Measurements from ENCODE around the gene PTGDS.

Gene PTGDS

DNA sequence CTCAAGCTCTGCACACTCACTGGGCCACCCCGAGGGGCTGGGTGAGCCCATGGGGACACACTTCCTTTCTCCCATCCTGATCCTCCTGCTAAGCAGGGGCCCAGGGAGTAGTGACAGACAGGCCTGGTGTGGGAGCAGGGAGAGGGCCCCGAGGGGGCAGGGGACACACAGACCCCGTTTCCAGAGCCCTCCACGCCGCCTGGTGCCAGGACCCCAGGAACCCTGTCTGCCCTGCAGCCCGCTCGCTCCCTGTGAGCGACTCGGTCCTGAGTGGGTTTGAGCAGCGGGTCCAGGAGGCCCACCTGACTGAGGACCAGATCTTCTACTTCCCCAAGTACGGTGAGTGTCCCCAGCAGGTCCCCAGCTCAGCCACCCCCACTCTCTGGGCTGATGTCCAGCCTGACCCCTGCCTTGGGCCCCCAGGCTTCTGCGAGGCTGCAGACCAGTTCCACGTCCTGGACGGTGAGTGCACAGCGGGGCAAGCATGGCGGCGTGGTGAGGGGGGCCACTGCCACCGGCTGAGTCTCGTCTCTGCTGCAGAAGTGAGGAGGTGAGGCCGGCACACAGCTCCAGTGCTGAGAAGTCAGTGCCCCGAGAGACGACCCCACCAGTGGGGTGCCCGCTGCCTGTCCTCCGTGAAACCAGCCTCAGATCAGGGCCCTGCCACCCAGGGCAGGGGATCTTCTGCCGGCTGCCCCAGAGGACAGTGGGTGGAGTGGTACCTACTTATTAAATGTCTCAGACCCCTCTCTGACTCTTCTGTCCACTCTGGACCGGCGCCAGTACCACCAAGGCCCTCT, 30.9 kb upstream of the PTGDS start:
- no peak for DNase-seq

DNA sequence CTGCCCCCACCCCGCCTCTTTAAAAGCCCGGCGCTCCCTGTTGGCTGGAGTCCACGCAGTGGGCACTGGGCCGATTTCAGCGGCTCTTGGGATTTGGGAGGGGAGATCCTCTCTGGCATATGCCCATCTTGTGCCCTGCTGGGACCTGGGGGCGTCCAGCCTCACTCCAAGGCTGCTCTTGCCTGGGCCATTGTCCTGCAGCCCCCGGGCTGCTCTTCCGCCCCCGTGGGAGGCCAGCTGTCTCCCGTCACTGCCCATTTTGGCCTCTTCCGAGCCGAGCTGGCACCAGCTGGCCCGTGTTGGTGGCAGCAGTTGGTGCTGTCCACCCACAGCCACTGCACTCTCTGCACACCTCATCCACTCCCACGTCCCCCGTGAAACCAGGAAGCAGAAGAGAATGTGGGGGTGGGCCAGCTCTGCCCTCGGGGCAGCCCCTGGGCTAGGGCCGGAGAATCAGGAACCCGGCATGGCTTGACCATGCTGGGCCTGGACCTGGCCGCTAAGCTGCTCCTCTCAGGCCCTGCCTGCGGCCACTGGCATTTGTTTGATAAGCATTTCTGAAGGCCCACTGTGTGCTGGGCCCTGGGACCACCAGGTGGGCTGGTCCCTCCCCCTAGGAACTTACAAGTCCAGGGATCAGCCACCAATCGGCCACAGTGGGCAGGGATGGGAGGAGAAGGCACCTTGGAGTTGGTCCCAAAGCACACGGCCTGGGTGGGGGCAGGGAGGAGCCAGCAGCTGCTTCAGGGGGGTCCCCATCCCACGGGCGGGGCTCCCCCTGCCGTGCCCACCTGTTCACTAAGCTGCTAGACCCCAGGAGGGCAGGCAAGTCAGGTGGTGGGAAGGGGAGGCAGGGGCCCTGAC, 30.0 kb upstream of the PTGDS start:
- no peak for DNase-seq

DNA sequence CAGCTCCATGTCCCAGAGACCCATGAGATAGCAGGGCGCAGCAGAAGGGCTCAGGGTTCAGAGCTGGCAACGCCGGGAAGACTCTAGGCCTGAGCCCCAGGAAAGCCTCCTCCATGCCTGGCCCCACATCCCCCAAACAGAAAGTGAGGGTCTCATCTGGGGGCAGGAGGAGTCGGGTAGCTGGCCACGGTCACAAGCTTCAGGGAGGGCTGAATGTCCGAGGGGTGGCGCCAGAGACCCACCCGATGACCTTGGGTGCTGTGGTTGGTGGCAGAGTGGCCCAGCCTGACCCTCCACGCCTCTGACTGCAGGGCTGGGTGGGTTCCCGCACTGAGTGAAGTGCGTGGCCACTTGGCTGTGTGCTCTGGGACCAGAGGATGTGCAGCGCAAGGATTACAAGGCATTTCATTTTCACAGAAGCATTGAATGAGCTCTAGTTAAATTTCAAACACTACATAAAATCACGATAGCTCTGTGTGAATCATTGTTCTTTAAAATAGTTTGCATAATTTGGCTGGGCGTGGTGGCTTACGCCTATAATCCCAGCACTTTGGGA, 29.3 kb upstream of the PTGDS start:
- no peak for DNase-seq

DNA sequence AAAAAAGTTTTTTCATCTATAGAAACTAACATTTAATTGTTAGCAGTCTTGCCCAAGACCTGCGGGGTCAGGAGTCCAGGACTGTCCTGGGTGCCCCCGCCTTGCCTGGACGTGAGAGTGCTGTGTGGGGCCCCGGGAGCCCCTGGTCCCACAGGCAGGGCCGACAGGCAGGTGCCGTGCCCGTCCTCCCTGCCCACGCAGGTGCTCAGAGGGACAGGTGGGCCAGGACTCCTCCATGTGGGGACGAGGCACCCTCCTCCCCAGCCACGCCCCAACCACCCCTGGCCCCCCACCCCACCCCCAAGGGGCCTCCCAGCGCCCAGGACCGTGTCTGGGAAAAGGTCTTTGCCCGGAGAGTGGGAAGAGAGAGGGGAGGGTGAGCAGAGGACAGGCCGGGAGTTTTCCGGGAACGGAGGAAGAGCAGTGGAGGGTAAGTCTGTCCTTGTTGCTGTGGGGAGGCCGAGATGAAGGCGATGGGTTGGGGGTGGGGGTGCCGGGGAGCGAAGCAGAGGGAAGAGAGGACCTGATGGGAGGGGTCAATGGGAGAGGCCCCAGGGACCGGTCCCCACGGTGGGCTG, 28.0 kb upstream of the PTGDS start:
- peak in 1 of 2 donors; percentile 13 for DNase-seq

DNA sequence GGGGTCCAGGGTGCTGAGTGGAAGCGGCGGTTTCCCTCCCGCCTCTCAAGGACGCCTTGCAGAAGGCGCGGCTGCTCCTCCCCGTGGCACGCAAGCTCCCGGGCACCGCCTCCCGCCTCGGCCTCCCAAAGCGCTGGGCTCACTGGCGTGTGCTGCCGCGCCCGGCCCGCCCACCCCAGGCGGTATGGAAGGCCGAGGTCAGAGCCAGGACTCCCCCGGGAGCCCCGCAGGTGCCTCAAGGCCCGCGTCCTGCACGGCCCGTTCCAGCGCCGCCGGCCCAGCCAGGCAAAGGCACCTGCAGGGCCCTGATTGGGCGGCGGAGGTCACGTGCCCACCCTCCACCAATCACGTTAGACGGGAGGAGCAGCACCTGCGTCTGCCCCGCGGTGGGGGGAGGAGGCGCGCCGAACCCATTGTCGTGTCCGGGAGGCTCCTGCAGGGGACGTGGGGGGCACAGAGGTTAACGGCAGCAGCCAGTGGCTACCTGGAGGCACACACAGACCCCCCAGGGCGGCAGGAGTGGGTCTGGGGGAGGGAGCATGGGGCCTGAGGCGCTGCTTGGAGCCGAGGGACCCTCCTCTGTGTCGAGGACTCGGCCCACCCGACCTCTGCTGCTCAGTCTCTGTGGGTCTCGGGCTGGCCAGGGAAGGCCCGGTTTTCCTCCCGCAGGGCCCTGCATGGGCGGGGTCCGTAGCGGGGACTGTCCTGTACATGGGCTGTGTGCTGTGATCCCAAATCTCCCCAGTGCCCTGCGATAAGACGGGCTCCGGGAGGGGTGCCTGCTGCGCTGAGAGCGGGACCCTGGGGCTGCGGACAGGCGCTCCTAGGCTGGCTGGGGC, 27.3 kb upstream of the PTGDS start:
- DNase-seq: peak; percentile 93 to 96

DNA sequence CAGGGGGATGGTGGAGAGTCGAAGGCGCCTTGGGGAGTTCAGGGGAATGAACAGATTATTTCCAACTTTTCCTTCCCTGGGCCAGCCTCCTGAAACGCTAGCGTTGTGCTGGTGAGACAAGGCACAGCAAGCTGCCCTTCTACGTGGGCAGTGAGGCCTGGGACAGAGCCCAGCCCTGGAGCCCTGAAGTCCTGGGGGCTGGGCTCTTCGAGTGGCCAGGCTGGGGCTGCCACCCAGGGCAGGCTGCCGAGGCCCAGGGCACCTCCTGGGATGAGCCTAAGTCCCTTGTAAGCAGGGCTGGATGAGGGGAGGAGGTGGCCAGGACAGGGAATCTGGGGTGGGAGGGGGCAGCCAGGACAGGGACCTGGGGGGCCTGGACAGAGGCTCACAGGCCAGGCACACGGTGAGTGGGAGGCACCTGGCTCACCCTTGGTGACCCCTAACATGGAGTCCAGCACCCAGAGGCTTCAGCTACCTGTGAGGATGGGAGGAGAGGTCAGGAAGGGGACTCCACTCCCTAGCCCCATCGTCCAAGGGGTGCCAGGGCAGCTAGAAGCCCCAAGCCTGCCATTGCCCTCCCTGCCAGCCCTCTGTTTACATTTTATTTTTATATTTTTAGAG, 26.5 kb upstream of the PTGDS start:
- DNase-seq: no peak

DNA sequence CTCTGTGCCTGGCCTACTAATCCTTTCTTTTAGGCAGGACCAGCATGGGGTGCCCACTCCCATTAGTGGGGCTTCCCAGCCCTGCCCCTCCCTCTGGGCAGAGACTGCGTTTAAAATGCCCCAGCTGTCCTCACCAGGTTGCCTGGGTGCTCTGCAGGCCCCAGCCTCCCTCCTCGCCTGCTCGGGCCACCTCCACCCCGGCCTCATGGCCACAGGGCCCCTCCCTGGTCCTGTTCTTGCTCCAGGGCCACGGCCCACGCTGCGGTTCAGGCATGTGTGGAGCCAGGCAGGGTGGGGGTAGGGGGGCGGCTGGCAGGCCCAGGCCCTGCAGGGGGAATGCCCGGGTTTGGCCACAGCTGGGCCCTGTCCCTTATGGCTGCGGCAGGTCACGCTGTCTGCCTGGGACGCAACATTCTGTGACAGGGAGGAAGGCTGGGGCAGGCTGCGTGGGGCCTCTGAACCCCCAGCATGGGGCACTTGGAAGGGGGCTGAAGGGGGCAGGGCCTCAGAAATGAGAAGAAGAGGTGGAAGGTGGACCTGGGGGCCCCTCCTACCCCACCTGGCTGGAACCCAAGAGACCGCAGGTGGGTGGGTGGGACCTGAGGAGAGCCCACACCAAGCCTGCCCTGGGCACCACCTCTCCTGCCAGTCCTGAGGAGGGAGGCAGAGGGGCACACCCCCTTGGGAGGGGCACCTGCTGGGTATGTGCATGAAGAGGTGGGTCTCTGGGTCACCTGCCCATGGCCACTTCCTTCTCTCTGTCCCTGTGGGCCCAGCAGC, 25.6 kb upstream of the PTGDS start, which contains the start of gene LCN12:
TSS of gene LCN12 (plus strand) at position 733 of the 780 bp plus-strand sequence. CDS start 55 bp downstream, outside the sequence.
- no peak for DNase-seq

DNA sequence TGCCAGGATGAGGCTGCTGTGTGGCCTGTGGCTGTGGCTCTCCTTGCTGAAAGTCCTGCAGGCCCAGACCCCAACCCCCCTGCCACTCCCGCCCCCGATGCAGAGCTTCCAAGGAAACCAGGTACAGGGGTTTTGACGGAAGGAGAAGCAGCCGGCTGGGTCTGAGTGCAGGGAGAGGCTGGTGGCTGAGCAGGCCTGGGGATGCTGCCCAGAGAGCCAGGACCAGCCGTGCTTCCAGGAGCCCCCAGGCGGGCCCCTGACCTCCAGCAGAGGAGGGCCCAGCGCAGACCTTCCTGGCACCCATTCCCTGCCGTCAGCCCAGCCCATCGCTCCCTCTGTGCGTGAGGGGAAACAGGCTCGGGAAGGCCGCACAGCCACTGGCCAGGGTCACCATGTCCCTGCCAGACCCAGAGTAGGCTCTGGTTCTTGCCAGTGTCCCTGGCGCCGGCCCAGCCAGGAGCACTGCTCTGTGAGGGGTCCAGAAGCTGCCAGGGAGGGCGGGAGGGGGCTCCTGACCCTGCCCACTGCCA, 24.9 kb upstream of the PTGDS start:
- no peak for DNase-seq

DNA sequence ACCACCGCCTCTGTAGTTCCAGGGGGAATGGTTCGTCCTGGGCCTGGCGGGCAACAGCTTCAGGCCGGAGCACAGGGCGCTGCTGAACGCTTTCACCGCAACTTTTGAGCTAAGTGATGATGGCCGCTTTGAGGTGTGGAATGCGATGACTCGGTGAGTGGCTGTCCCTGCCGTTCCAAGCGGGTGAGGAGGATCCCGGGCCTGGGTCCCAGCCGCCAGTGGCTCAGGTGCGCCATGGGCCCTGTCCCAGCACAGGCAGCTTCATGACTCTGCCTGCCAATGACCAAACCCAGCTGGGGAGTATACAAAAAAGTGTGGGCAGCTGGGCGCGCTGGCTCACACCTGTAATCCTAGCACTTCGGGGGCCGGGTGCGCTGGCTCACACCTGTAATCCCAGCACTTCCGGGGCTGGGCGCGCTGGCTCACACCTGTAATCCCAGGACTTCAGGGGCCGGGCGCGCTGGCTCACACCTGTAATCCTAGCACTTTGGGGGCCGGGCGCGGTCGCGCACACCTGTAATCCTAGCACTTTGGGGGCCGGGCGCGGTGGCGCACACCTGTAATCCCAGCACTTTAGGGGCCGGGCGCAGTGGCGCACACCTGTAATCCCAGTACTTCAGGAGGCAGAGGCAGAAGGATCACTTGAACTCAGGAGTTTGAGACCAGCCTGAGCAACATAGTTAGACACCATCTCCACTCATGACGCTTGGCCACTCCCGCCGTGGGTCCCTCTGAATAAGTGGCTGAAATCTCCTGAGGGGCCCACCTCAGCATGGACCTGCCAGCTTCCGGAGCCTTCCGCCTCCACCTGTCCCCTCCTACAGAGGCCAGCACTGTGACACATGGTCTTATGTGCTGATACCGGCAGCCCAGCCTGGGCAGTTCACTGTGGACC, 24.2 kb upstream of the PTGDS start:
- DNase-seq: no peak

DNA sequence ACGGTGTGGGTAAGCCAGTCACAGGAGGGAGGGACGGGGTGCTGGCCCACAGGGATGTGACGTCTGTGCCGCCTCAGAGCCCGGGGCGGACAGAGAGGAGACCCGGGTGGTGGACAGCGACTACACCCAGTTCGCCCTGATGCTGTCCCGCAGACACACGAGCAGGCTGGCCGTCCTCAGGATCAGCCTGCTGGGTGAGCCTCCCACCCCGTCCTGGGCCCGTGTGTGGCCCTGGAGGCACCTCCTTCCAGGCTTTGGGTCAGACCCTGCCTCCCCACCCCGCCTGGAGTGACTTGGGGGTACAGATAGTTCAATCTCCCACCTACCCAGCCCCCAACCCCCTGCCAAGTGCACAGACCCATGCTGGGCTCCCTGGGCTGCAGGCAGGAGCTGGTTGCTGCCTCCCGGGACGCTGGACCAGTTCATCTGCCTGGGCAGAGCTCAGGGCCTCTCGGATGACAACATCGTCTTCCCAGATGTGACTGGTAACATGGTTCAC, 23.5 kb upstream of the PTGDS start:
- DNase-seq: no peak

DNA sequence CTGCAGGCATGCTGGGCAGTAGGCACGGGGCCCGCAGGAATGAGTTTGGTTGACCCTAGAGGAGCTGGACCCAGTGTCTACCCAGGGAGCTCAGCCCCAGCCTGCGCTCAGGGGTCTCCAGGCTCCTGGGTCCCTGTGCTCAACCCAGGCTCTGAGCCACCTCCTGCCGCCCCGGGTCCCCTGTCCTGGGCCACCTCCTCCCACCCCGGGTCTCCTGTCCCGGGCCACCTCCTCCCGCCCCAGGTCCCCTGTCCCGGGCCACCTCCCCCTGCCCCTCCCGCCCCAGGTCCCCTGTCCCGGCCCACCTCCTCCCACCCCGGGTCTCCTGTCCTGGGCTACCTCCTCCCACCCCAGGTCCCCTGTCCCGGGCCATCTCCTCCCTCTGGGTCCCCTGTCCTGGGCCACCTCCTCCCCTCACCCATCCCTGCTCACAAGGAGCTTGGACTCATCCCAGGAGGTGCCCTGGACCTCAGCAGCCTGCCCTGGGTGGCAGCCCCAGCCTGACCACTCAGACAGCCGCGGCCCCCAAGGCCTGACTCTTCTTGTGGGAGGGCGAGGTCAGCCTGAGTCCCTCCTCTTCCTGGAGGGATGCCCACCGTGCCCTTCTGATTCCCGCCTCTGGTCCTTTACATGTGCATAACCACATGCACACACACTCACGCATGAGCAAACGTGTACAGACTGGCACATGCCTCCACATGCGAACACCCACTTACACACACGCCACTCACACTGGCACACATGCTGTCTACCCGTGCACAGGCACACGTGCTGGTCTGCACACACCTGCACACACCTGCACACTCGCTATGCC, 22.8 kb upstream of the PTGDS start:
- no peak for DNase-seq

DNA sequence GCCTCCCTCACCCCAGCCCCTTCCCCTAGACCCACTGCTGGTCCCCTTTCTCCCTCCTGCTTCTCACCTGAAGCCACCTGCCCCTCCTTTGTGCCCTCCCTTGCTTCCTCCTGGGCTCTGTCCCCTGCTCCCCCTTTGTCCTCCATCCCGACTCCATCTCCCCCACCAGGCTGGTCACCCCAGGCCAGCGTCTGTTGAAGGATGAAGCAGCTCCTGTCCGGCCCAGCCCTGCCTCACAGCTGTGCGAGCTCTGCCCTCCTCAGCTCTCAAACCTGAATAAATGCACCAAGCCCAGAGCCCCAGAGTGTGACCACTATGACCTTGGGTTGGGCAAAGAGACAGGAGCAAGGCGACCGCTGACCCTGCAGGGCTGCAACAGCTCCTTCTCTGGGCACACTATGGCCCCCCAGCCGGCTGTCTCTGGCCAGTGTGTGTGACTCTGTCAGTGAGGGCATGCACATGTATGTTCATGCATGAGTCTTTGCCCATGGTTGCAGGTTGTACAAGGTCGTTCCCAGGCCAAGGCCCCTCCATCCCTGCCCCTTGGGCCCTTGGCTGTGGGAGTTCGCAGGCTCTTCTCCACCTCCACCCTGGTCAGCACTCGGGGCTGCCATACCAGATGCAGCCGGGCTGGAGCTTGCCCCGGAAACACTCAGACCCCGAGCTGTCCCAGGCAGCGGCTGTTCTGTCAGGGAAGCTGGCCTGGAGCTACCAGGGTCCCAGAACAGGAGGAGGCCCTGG, 21.9 kb upstream of the PTGDS start:
- no peak for DNase-seq

DNA sequence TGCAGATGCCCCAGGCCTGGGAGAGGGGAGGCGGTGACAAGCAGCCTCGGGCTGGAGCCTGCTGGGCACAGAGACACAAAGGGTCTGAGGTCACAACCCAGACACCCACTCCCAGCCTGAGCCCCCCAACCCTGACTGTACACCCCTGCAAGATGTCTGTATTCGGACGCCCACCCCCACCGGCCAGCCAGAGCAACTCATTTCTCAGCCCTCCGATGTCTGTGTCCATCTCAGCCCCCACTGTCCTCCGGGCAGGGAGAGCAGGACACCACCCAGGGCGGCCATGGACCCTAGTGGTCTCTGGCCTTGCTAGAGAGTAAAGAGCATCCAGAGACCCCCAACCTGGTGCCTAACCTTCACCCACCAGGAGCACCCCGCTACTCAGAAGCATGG, 21.4 kb upstream of the PTGDS start:
- DNase-seq: no peak

DNA sequence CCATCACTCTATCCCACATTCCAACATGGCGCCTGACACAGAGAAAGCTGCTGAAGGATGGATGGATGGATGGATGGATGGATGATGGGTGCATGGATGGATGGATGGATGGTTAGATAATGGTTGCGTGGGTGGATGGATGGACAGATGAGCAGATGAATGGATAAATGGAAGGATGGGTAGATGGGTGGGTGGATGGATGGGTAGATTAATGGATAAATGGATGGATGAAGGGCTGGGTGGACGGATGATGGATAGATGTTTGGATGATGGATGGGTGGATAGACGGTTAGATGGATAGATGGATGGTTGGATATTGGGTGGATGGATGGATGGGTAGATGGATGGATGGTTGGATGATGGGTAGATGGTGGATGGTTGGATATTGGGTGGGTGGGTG, 20.7 kb upstream of the PTGDS start:
- no peak for DNase-seq

DNA sequence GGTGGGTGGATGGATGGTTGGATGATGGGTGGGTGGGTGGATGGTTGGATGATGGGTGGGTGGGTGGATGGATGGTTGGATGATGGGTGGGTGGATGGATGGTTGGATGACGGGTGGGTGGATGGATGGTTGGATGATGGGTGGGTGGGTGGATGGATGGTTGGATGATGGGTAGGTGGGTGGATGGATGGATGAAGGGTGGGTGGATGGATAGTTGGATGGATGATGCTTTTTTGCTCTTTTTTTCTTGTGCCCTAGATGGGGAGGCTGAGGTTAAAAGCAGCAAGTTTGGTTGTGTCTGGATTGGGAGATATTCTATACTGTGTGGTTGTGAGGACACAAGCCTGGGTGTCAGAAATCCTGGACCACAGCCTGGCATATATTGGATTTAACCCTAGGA, 19.8 kb upstream of the PTGDS start:
- DNase-seq: no peak

DNA sequence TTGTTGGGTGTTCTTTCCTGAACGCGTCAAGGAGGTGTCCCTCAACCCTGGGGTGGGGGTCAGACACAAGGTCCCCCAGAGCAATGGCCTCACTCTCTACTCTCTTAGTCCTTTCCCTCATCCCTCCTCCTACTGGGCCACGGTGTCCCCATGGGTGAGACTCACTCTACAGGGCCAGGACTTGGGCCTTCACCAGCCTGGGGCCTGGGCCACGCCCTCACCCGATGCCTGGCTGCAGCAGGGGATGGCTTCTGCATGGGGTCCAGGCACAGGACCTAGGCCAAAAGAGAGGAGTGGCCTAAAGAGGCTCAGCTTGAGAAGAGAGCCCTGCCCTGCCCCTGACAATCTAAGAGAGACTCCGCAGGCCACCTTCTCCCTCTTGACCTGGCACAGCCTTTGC, 19.4 kb upstream of the PTGDS start:
- no peak for DNase-seq

DNA sequence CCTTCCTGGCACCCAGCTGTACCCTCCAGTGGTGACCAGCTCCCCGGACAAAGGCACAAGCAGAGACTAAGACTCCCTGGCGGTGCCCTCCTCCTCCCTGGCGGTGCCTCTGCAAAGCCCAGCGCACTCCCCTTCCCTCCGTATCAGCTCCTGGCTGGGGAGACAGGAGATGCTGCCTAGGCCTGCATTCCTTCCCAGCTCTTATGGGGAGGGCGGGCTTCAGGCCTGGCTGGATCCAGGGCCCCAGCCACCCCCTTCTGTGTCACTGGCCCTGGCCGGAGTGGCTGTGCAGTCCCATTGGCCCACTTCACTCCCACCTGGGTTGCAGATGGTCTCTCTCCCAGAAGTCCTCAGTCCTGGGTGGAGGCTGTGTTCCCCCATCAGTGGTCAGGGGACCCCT, 18.8 kb upstream of the PTGDS start:
- no peak for DNase-seq
